H1 (cell line): Measurements from ENCODE around the gene VAPA.

ENCODE experiments used
- CTCF ChIP-seq, 3 experiments: IDR thresholded peaks; 1 replicate in 2 of 3; 2 replicates in 1 of 3; pipeline versions ENCODE4 v1.5.1 to v1.6.1; 2011; ENCODE audit warnings: low read length in 3 of 3, mild to moderate bottlenecking in 3 of 3, inconsistent platforms in 2 of 3, low read depth in 1 of 3, moderate library complexity in 1 of 3; ENCODE audit not compliant: insufficient read depth in 1 of 3; ENCODE audit errors: control extremely low read depth in 1 of 3
- EZH2 ChIP-seq: fragments of 200-600 bp; sonication (generic); IDR thresholded peaks from 2 replicates; pipeline ENCODE4 v1.7.1; 2012; ENCODE audit warnings: low read depth, mild to moderate bottlenecking, moderate library complexity, low read length, inconsistent platforms; ENCODE audit not compliant: severe bottlenecking
- GTF2F1 ChIP-seq: IDR thresholded peaks from 2 replicates; pipeline ENCODE4 v1.6.1; 2012; ENCODE audit warnings: low read depth, low read length, improper control_type of control experiment, borderline replicate concordance
- HDAC2 ChIP-seq, 2 experiments: fragments of 300-600 bp in 1 of 2; sonication (generic) in 1 of 2; IDR thresholded peaks; 2 replicates each; pipeline ENCODE4 v1.6.1; 2011 to 2012; ENCODE audit warnings: low read depth in 2 of 2, low read length in 2 of 2, mild to moderate bottlenecking in 2 of 2, moderate library complexity in 2 of 2, borderline replicate concordance in 1 of 2, inconsistent platforms in 1 of 2
- JUN ChIP-seq: IDR thresholded peaks from 2 replicates; pipeline ENCODE4 v1.6.1; 2011; ENCODE audit warnings: low read depth, mild to moderate bottlenecking, improper control_type of control experiment, low read length
- RAD21 ChIP-seq, 2 experiments: IDR thresholded peaks in 1 of 2; conservative IDR thresholded peaks in 1 of 2; 2 replicates each; pipeline ENCODE4 v1.6.1; 2011; ENCODE audit warnings: low read depth in 2 of 2, low read length in 2 of 2, improper control_type of control experiment in 1 of 2, inconsistent platforms in 1 of 2, mild to moderate bottlenecking in 1 of 2, moderate library complexity in 1 of 2
- SRF ChIP-seq: IDR thresholded peaks from 2 replicates; pipeline ENCODE4 v1.6.1; 2011; ENCODE audit warnings: mild to moderate bottlenecking, low read depth, low read length, moderate library complexity
- TAF1 ChIP-seq: IDR thresholded peaks from 2 replicates; pipeline ENCODE4 v1.6.1; 2011; ENCODE audit warnings: mild to moderate bottlenecking, low read depth, low read length

DNA sequence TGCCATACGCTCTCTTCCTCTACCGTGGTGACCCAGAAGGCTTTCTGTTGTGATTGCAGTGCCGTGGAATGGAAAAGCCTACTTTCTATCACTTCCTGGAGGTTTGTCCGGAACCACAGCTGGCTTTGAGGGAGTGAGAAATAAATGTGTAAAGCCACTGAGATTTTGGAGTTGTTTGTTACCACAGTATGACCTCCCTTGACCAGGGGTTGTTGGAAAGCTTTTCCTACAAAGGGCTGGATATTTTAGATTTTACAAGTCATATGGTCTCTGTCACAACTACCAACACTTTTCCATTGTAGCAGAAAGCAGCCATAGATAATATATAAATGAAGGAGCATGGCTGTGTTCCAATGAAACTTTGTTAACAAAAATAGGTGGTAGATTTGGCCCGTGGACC is 70.3 kb downstream of the VAPA start:
- no peak for TF ChIP-seq HDAC2 (IDR thresholded peaks at IDR 0.05; ENCODE audit: borderline replicate concordance in 1 of 2, low read depth in 2 of 2, low read length in 2 of 2)
- no peak for TF ChIP-seq RAD21 (IDR thresholded peaks at IDR 0.05 in 1 of 2, conservative IDR thresholded peaks at IDR 0.05 in 1 of 2; ENCODE audit: low read depth in 2 of 2, low read length in 2 of 2)
- TF ChIP-seq CTCF (IDR thresholded peaks at IDR 0.05; ENCODE audit: control extremely low read depth in 1 of 3, insufficient read depth in 1 of 3, low read depth in 1 of 3, low read length in 3 of 3): no peak
- no peak for TF ChIP-seq EZH2
- TF ChIP-seq SRF: no peak
- no peak for TF ChIP-seq TAF1
- no peak for TF ChIP-seq GTF2F1
- TF ChIP-seq JUN: no peak
